Measurements from ENCODE around the gene ITLN2. TPM values are rescaled to one million over a fixed set of nuclear protein-coding genes. Genes with fewer than 3 reads are reported as not detected.
A peak's percentile ranks its signal among the peaks of the same experiment; 100 is the strongest.
"Not testable (repeated sequence)": the region's sequence is repeated elsewhere in the genome, so short reads cannot be mapped to it uniquely, and the experiment has no call there.

Gene ITLN2
- total and polyA plus RNA-seq, 8 donors: 0.19 TPM; not detected in 7

DNA sequence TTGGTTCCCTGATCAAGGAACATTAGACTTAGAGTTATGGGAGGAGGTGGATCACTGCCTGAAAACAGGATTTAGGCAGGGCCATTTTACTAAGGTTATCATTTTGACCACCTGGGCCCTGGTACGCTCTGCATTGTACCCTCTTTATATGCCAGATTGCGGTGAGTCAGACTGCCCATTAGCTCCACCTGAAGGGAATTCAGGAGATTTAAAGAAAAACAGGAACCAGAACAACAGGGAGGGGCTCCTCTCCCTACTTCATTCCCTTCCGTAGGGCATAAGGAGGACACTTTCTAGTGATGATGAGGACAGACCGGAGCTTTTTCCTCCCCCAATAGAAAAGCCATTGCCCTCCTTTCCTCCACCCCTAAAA lies 49.0 kb downstream of the ITLN2 start:
- DNase-seq (no peak), FAIRE-seq (no peak), ATAC-seq (peak in 1 of 4 donors; percentile 63)
- H3K36me3 ChIP-seq: no peaks in the 10 kb centered on the region
- H3K4me3 ChIP-seq: no peak overlapping the region
- H3K9me3 ChIP-seq: no peaks in the 10 kb centered on the region
- WGBS, 2 donors: 76 to 81% methylated on average over 4 of the region's 4 CpGs
- no peak overlapping the region for H3K27ac ChIP-seq
- intact Hi-C loops (cut with DNase I): no loop called here
- no peaks in the 10 kb centered on the region for H3K4me1 ChIP-seq
- TF ChIP-seq, protein P1, sequence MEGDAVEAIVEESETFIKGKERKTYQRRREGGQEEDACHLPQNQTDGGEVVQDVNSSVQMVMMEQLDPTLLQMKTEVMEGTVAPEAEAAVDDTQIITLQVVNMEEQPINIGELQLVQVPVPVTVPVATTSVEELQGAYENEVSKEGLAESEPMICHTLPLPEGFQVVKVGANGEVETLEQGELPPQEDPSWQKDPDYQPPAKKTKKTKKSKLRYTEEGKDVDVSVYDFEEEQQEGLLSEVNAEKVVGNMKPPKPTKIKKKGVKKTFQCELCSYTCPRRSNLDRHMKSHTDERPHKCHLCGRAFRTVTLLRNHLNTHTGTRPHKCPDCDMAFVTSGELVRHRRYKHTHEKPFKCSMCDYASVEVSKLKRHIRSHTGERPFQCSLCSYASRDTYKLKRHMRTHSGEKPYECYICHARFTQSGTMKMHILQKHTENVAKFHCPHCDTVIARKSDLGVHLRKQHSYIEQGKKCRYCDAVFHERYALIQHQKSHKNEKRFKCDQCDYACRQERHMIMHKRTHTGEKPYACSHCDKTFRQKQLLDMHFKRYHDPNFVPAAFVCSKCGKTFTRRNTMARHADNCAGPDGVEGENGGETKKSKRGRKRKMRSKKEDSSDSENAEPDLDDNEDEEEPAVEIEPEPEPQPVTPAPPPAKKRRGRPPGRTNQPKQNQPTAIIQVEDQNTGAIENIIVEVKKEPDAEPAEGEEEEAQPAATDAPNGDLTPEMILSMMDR (IDR thresholded peaks at IDR 0.05): no peak
- no peaks in the 10 kb centered on the region for H3K27me3 ChIP-seq

DNA sequence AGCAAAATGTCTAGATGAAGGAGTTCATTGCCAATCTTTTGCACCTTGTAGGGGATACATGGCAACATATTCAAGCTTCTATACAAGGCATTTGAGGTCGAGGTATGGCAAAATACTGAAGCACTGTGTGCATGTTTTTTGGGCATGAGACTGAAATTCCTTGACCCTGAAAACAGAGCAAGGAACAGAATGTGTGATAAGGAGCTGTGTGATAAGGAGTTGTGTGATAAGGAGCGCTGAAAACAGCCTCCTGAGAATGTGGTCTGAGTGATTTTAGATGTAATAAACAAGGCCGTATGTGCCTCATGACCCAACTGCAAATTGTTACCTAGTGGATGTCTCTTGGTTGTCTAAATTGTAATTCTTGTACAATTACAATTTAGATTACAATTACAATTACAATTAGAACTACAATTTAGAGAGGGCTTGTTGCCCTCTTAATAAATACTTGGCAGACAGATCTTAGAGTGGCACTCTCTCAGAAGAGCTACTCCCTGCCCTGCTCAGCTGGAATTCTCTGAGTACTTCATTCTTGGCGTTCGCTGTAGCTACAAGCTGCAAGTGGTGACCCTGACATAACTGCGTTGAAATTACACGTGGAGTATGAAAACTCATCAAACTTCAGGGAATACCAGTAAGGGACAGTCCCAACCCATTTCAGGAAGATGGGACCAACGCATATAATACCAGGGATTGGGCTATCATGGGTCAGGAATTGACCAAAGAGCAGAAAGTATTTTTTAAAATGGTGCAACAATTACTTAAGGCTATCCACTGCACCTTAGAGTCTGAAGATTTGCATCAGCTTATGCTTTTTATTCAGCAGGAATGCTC lies 49.6 kb downstream of the ITLN2 start:
- DNase-seq: no peak
- ATAC-seq: peak in 2 of 4 donors; percentile 58 to 69
- no peak for FAIRE-seq
- WGBS, 2 donors: 38 to 42% methylated on average over 8 of the region's 8 CpGs
- Histone ChIP-seq H3K27me3 (no peaks in the 10 kb centered on the region), H3K9me3 (no peaks in the 10 kb centered on the region), H3K36me3 (no peaks in the 10 kb centered on the region), H3K4me1 (no peaks in the 10 kb centered on the region), H3K4me3 (no peak overlapping the region), H3K27ac (no peak overlapping the region)
- intact Hi-C loops (cut with DNase I): no loop called here
- TF ChIP-seq, protein P1 (IDR thresholded peaks at IDR 0.05): no peak

DNA sequence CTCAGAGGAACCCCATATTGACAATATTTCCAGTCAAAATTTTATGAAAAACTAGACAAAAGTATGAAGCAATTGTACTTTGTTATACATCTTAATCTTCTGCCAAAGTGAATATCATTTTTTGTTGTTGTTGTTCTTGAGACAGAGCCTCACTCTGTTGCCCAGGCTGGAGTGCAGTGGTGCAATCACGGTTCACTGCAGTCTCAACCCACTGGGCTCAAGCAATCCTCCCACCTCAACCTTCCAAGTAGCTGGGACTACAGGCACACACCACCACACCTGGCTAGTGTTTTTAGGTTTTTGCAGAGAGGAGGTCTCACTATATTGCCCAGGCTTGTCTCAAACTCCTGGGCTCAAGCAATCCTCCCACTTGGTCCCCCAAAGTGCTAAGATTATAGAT lies 52.4 kb downstream of the ITLN2 start:
- ATAC-seq; DNase-seq; H3K27me3 ChIP-seq; FAIRE-seq; H3K4me1 ChIP-seq; H3K27ac ChIP-seq; H3K4me3 ChIP-seq; H3K36me3 ChIP-seq; H3K9me3 ChIP-seq; intact Hi-C loops (cut with DNase I): not testable (repeated sequence)
- WGBS, 2 donors: 80 to 91% methylated on average over 1 of the region's 1 CpG

DNA sequence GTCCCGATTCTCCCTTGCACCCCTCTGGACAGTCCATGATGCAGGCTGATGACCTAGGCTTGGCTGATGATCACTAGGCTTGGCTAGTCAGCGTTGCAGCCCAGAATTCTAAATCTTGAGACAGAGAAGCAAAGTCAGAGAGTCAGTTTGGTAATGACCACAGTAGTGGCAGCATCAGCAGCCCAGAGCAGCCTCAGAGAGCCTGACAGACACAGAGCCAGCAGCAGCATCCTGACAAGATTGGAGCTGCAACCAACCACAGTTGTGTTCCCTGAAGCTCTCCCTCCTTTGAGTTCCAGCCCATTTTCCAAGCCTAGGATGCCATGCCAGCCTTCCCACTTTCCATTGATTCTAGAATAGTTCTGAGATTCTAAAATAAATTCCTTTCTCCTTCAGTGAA lies 52.8 kb downstream of the ITLN2 start:
- ATAC-seq: no peak
- Histone ChIP-seq H3K27me3 (no peaks in the 10 kb centered on the region), H3K4me3 (no peak overlapping the region), H3K36me3 (no peaks in the 10 kb centered on the region), H3K4me1 (no peaks in the 10 kb centered on the region), H3K27ac (no peak overlapping the region), H3K9me3 (no peaks in the 10 kb centered on the region)
- TF ChIP-seq, protein P1 (IDR thresholded peaks at IDR 0.05): no peak
- FAIRE-seq: no peak
- DNase-seq: no peak
- intact Hi-C loops (cut with DNase I): no loop called here
- 91 to 92% methylated on average over 2 of the region's 2 CpGs for WGBS, 2 donors

DNA sequence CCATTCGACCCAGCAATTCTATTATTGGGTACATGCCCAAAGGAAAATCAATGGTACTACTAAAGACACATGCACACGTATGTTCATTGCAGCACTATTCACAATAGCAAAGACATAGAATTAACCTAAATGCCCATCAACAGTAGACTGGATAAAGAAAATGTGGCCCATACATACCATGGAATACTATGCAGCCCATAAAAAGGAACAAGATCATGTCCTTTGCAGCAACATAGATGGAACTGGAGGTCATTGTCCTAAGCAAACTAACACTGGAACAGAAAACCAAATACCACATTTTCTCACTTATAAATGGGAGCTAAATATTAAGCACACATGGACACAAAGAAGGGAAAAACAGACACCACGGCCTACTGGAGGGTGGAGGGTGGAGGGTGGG lies 53.9 kb downstream of the ITLN2 start:
- H3K4me3 ChIP-seq; H3K27me3 ChIP-seq; intact Hi-C loops (cut with DNase I); H3K27ac ChIP-seq; DNase-seq; H3K36me3 ChIP-seq; H3K9me3 ChIP-seq; H3K4me1 ChIP-seq; FAIRE-seq; ATAC-seq: not testable (repeated sequence)
- 50 to 56% methylated on average over 3 of the region's 3 CpGs for WGBS, 2 donors

Other genes with a start within 250 kb of the ITLN2 start
- gene CD48, start 243.0 kb downstream of the ITLN2 start, total RNA-seq: 1 to 10 TPM in 4 of 6 donors, under 1 TPM in 2; 0.37 to 5.1 (median 1.5) TPM
- under 1 TPM; 0.61 to 0.84 TPM for gene CD48, start 243.0 kb downstream of the ITLN2 start, polyA plus RNA-seq
- gene SLAMF7, start 215.6 kb downstream of the ITLN2 start, total RNA-seq: 1 to 10 TPM in 2 of 6 donors, under 1 TPM in 4; 0.32 to 6.5 (median 0.71) TPM
- gene SLAMF7, start 215.6 kb downstream of the ITLN2 start, polyA plus RNA-seq: under 1 TPM; 0.12 to 0.34 TPM
- gene LY9, start 158.6 kb downstream of the ITLN2 start, total RNA-seq: under 1 TPM; 0.14 to 0.55 (median 0.36) TPM
- under 1 TPM in 1 of 2 donors, not detected in 1; 0.05 TPM for gene LY9, start 158.6 kb downstream of the ITLN2 start, polyA plus RNA-seq
- under 1 TPM in 5 of 6 donors, not detected in 1; 0.06 to 0.79 (median 0.14) TPM for gene CD244, start 91.9 kb downstream of the ITLN2 start, total RNA-seq
- gene CD244, start 91.9 kb downstream of the ITLN2 start, polyA plus RNA-seq: under 1 TPM in 1 of 2 donors, not detected in 1; 0.07 TPM
- under 1 TPM in 4 of 6 donors, not detected in 2; 0.19 to 0.51 (median 0.27) TPM for gene ITLN1, start 69.6 kb downstream of the ITLN2 start, total RNA-seq
- 10 to 100 TPM in 1 of 2 donors, under 1 TPM in 1; 0.12 to 15.1 TPM for gene ITLN1, start 69.6 kb downstream of the ITLN2 start, polyA plus RNA-seq
- gene F11R, start 66.3 kb upstream of the ITLN2 start, total RNA-seq: 10 to 100 TPM; 30.0 to 59.5 (median 38.2) TPM
- 10 to 100 TPM; 22.7 to 23.6 TPM for gene F11R, start 66.3 kb upstream of the ITLN2 start, polyA plus RNA-seq
- 10 to 100 TPM; 24.8 to 43.8 (median 32.1) TPM for gene TSTD1, start 84.2 kb upstream of the ITLN2 start, total RNA-seq
- 100 to 1,000 TPM in 1 of 2 donors, 10 to 100 TPM in 1; 69.0 to 131 TPM for gene TSTD1, start 84.2 kb upstream of the ITLN2 start, polyA plus RNA-seq
- 10 to 100 TPM; 15.8 to 33.2 (median 21.7) TPM for gene USF1, start 91.2 kb upstream of the ITLN2 start, total RNA-seq
- 100 to 1,000 TPM in 1 of 2 donors, 10 to 100 TPM in 1; 89.4 to 118 TPM for gene USF1, start 91.2 kb upstream of the ITLN2 start, polyA plus RNA-seq
- 1 to 10 TPM in 4 of 6 donors, under 1 TPM in 2; 0.43 to 9.1 (median 1.9) TPM for gene ARHGAP30, start 115.1 kb upstream of the ITLN2 start, total RNA-seq
- 1 to 10 TPM in 1 of 2 donors, under 1 TPM in 1; 0.70 to 2.0 TPM for gene ARHGAP30, start 115.1 kb upstream of the ITLN2 start, polyA plus RNA-seq
- 1 to 10 TPM; 1.7 to 9.3 (median 3.5) TPM for gene NECTIN4, start 134.7 kb upstream of the ITLN2 start, total RNA-seq
- gene NECTIN4, start 134.7 kb upstream of the ITLN2 start, polyA plus RNA-seq: 1 to 10 TPM; 2.1 to 2.7 TPM
- gene KLHDC9, start 143.6 kb upstream of the ITLN2 start, total RNA-seq: 1 to 10 TPM; 3.2 to 7.9 (median 6.2) TPM
- gene KLHDC9, start 143.6 kb upstream of the ITLN2 start, polyA plus RNA-seq: 10 to 100 TPM in 1 of 2 donors, 1 to 10 TPM in 1; 8.6 to 19.3 TPM
- gene PFDN2, start 163.2 kb upstream of the ITLN2 start, total RNA-seq: 10 to 100 TPM in 5 of 6 donors, 1 to 10 TPM in 1; 9.8 to 24.8 (median 18.0) TPM
- 10 to 100 TPM; 63.8 to 91.6 TPM for gene PFDN2, start 163.2 kb upstream of the ITLN2 start, polyA plus RNA-seq
- 10 to 100 TPM; 17.9 to 25.1 (median 19.9) TPM for gene NIT1, start 163.3 kb upstream of the ITLN2 start, total RNA-seq
- gene NIT1, start 163.3 kb upstream of the ITLN2 start, polyA plus RNA-seq: 10 to 100 TPM; 27.7 to 48.4 TPM
- gene DEDD, start 177.9 kb upstream of the ITLN2 start, total RNA-seq: 10 to 100 TPM; 12.4 to 20.8 (median 15.6) TPM
- gene DEDD, start 177.9 kb upstream of the ITLN2 start, polyA plus RNA-seq: 10 to 100 TPM; 11.1 to 19.7 TPM
- 10 to 100 TPM; 59.5 to 80.7 (median 70.4) TPM for gene UFC1, start 199.2 kb upstream of the ITLN2 start, total RNA-seq
- gene UFC1, start 199.2 kb upstream of the ITLN2 start, polyA plus RNA-seq: 100 to 1,000 TPM in 1 of 2 donors, 10 to 100 TPM in 1; 78.4 to 107 TPM
- 10 to 100 TPM in 3 of 6 donors, 1 to 10 TPM in 3; 7.9 to 18.4 (median 9.5) TPM for gene USP21, start 204.7 kb upstream of the ITLN2 start, total RNA-seq
- gene USP21, start 204.7 kb upstream of the ITLN2 start, polyA plus RNA-seq: 10 to 100 TPM; 21.1 to 25.3 TPM
- 10 to 100 TPM in 3 of 6 donors, 1 to 10 TPM in 3; 7.4 to 14.3 (median 10.2) TPM for gene PPOX, start 211.6 kb upstream of the ITLN2 start, total RNA-seq
- gene PPOX, start 211.6 kb upstream of the ITLN2 start, polyA plus RNA-seq: 10 to 100 TPM; 42.0 to 56.4 TPM
- gene B4GALT3, start 222.7 kb upstream of the ITLN2 start, total RNA-seq: 10 to 100 TPM; 14.8 to 22.0 (median 19.0) TPM
- 10 to 100 TPM; 29.7 to 35.6 TPM for gene B4GALT3, start 222.7 kb upstream of the ITLN2 start, polyA plus RNA-seq
- 1 to 10 TPM; 2.7 to 6.6 (median 4.8) TPM for gene ADAMTS4, start 244.2 kb upstream of the ITLN2 start, total RNA-seq
- gene ADAMTS4, start 244.2 kb upstream of the ITLN2 start, polyA plus RNA-seq: 1 to 10 TPM; 3.7 to 3.9 TPM
- gene NDUFS2, start 247.6 kb upstream of the ITLN2 start, total RNA-seq: 10 to 100 TPM; 26.7 to 44.4 (median 31.1) TPM
- gene NDUFS2, start 247.6 kb upstream of the ITLN2 start, polyA plus RNA-seq: 10 to 100 TPM; 29.3 to 56.8 TPM

Measured in pancreas (tissue), 10 donors.